NCI-H1436 (cell line): ENCODE results near the gene CAMK2A.

ENCODE experiments used
- DNase-seq: peaks from one replicate; lab custom pipeline; 2025; lab: John Stamatoyannopoulos, UW

The CAMK2A gene

DNA sequence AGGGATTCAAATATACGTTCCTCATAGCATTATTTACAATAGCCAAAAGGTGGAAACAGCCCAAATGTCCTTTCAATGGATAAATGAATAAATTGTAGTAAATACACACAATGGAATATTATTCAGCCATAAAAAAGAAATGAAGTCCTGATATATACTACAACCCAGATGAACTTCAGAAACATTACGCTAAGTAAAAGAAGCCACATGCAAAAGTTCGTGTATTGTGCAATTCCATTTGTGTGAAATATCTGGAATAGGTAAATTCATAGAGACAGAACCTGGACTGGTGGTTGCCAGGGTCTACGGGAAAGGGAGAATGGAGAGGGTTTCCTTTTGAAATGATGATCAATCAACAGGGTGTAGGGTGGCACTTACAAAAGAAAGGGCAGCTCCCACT, 25.7 kb upstream of the CAMK2A start:
- no peak for DNase-seq

DNA sequence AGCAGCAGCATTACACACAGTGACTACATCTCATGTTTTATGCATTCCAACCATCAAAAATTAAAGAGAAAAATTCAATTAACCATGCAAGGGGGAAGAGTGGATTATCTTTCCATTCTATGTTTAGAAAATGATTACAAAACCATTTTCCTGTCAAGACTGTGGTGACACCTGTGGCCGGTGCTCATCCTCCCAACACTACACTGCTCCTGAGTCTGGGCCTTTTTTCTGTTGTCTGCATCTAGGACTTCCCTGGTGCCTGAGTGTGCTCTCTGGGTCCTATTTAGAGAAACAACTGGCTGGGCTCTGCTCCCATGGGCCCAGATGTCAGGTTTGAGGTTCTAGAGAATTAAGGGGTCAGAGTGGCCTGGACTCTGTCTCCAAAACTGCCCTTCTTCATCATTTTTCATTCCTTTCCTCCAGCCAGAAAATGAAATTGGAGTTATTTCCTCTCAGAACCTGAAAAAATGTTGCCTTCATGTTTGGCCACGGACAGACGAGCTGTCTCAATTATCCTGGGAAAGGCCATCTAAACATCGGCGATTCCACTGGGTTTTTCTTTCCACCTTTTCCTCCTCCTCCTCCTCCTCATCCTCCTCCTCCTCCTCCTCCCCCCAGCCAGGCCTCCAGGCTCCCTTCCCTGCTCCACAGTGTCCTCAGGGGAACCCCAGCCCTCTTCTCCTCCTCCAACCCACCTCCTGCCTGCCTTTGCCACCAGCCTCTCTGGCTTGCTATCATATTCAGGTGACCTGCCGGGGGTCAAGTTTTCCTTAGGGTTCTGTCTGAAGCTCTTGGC, 24.5 kb upstream of the CAMK2A start:
- no peak for DNase-seq

DNA sequence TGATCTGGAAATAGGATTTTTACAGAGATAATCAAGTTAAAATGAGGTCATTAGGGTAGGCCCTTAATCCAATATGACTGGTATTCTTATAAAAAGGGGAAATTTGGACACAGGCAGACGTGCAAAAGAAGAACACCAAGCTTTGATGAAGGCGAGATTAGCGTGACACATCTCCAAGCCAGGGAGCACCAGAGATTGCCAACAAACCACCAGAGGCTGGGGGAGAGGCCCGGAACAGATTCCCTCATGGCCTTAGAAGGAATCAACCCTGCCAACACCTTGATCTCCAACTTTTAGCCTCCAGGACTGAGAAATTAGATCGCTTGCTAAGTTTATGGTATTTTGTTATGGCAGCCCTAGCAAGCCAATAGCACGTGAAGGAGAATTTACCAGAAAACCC, 23.9 kb upstream of the CAMK2A start:
- DNase-seq, result no peak

DNA sequence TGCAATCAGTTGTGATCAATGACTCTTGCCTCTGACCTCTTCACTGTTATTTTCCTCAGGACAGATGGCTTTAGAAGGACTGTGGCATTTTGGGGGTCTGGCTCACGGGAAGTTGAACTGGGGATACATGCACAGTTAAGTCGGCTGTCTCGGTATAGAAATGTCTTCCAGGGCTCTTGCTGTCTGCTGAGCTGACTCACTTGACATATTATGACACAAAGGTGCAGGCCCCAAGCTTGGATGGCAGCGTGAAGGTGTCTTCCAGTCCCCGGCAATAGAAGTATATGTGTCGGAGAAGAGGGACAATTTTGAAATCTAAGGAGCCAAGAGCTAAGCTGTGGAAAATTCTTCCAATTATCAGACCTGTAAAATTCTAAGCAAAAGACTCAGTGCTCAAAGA, 22.9 kb upstream of the CAMK2A start:
- no peak for DNase-seq

DNA sequence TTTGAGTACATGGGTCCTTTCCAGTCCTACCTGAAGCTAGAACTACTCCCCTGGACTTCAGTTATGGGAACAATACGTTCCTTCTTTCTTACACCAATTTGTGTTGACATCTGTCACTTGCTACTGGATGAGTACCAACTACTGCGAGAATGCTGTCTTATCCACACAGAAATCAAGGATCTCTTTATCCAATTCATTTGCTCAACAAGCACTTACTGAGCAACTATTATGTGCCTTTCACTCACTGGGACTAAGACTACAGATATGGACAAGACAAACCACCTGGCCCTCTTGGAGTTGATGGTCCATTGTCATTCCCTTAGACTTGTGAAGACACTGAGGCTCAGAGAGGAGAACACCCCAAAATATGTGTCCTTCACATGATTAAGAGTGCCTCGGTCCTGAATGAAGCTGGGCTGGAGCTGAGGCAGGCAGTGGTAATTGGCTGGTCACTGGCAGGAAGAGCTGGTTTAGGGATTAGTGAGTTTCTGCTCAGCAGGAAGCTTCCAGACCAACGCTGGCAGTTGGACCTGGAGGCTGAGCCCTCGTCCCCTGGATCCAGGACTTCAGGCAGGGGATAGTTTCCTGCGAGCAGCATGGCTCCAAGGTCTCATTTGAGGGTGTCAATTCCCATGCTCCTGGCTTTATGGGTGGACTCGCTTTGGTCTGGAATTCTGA, 21.6 kb upstream of the CAMK2A start:
- DNase-seq, result no peak

DNA sequence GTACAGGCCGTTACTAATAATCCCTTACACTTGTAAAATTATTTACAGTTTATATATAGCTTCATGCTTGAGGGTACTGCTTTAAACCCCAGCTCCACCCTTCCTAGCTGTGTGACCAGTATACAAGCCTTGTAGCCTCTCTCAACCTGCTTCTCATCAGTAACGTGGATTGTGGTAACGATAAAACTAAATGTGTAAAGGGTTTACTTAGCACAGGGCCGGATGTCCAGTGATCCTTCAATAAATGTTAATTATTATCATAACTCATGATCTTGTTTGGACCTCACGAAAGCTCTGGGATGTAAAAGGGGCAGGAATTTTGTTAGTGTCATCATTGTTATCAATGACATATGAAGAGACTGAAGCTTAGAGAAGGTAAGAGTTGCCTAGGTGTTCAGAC, 20.7 kb upstream of the CAMK2A start:
- no peak for DNase-seq

- DNase-seq, result peak; percentile 13
Measured at GRCh38 chr5:150309886-150310239, 20.3 kb upstream of the CAMK2A start.

- DNase-seq, result no peak
Measured at GRCh38 chr5:150309101-150309885, 19.7 kb upstream of the CAMK2A start.

- no peak for DNase-seq
Measured at GRCh38 chr5:150307617-150308426, 18.2 kb upstream of the CAMK2A start.

- DNase-seq, result no peak
Measured at GRCh38 chr5:150306775-150307174, 17.2 kb upstream of the CAMK2A start.

- no peak for DNase-seq
Measured at GRCh38 chr5:150305557-150305956, 16.0 kb upstream of the CAMK2A start.

GRCh38 chr5:150305095-150305494, 15.5 kb upstream of the CAMK2A start:
- DNase-seq, result no peak

DNA sequence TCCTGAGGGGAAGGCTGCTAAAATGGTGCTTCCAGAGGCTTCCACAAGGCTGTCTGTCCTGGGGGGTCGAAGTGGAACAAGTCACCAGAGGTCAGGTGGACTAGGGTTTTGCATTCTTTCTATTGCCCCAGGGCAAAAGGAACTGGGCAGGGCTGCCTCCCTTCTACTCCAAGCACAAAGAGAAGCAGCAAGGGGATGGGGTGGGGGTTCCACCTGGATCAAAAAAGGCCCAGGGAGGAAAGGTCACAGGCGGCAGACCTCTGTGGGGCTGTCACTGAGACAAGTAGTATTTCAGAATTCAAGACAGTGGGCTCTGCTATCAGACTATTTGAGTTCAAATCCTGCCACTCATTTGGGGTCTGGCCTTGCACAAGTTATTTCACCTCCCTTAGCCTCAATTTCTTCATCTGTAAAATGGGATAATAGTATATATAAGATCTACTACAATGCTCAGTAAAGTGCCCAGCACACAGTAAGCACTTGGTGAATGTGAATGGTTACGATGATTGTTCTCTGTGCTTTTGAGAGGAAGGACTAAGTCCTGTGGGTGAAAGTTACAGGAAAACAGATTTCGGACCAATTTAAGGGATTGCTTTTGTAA, 15.0 kb upstream of the CAMK2A start:
- DNase-seq, result no peak

GRCh38 chr5:150303660-150304386, 14.2 kb upstream of the CAMK2A start:
- no peak for DNase-seq

GRCh38 chr5:150303070-150303615, 13.6 kb upstream of the CAMK2A start:
- DNase-seq, result no peak

DNA sequence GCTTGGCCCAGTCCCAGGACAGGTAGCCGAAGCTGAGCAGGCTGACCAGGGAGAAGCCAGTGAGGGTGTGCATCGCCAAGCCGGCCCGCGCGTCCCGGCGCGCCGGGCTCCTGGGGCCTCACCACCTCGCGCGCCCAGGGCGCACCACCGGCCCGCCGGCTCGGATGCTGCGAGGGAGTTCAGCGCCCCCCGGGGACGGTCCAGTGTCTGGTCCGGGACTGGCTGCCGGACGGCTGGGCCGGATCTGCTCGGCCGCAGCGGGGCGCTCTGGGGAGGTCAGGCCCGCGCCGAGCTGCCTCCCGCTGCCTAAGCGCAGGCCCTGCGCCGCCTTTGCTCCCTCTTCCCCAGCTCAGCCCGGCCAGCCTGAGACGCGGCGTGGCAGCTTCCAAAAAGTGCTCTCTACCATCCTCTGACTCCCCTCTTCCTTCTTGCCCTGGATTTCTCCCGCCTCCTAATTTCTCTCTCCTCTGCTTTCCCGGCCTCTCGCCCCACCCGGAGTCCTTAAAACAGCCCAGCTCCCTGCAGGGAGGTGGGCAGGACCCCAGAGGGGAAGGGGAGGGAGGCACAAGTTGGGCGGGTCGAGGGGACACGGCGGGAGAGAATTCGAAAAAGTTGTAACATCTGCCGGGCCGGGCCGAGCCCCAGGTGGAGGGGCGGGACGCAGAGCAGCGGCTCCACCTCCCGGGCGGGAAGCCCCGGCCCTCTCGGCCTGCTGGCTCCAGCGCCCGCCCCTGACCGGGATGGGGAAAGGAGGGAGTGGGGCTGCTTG, 12.9 kb upstream of the CAMK2A start, which contains the start of gene ARSI:
Gene ARSI, minus strand, starts transcription at position 605 of the 769 bp plus-strand sequence. Its CDS starts 532 bp downstream, at position 73.
- no peak for DNase-seq

DNA sequence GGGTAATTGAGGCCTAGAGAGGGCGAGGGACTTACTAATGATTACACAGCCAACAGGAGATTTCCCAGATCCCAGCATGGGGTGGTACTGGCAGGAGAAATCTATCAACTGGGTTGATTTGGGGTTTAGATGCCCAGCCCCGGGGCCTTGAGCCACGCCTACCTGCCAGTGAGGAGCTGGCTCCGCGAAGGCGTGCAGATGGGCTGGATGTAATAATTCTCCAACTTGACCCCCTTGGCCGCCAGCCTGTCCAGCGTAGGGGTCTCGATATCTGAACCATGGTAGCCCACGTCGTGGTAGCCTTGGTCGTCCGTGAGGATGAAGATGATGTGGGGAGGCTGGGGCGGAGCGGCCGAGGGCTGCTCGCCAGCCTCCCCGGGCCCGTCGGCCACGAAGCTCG, 12.3 kb upstream of the CAMK2A start:
- no peak for DNase-seq

DNA sequence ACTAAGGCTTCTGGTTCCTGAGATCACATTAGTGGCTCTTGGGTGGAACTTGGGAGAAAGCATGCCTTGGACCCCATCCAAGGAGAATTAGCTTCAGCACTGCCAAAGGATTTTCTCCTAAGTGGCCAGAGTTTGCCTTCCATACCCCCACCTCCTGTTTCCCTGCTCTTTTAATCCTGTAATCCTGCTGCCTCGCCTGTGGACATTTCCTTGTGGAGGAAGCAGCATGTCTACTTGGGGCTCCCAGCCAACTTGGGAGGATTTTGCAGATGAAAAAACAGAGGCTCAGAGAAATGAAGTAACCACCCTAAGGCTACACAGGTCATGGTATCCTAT, 11.6 kb upstream of the CAMK2A start:
- DNase-seq, result no peak

DNA sequence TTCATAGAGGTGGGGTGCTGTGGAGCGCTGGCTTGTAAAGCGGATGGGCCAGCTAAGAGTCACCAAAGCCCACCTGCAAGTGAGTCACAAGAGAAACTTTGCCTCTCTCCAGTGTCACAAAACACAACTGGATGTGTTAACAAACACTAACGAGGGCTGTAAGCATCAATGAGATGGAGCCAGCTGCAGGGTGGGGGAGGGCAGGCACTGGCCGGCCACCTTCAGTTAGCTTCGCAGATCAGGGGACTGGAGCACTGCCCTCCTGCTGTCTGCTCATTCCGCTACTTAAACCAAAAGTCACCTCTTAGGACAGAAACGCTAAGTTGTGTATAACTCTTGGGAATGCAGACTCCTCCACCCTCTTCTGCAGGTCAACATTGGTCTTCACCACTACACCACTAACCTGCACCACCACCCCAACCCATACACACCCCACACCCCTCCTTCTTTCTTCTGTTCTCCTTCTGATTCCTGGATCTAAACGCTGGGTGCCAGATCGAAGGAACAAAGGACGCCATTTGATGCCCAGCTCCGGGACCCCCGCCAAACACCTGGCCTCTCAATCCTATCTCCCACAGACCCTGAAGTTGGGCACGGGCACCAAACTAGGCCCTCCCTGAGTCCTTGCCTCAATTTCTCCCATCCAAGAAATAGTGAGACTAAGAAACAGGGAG, 11.1 kb upstream of the CAMK2A start:
- DNase-seq, result no peak
